NT2/D1 (cell line): ENCODE measurements around the gene TTC21A.

ENCODE experiments used
- SUZ12 ChIP-seq: IDR thresholded peaks from 2 replicates; pipeline ENCODE4 v1.6.1; 2011; ENCODE audit not compliant: insufficient read length, insufficient read depth; ENCODE audit errors: extremely low read depth
- YY1 ChIP-seq: IDR thresholded peaks from 2 replicates; pipeline ENCODE4 v1.6.1; 2011; ENCODE audit not compliant: insufficient read length, insufficient read depth
- ZNF274 ChIP-seq: IDR thresholded peaks from 2 replicates; pipeline ENCODE4 v1.6.1; 2011; ENCODE audit warnings: mild to moderate bottlenecking, low read depth, low read length

- TF ChIP-seq SUZ12 (no peak), YY1 (no peak), ZNF274 (no peak)
Observed at GRCh38 chr3:39148435-39149058, 41.1 kb downstream of the TTC21A start.
